ENCODE data around the gene RAB17. TPM values are rescaled to one million over a fixed set of nuclear protein-coding genes. Genes with fewer than 3 reads are reported as not detected.

RAB17 gene
- total RNA-seq, 1 experiment from 2014 or later, result 60.9 TPM

DNA sequence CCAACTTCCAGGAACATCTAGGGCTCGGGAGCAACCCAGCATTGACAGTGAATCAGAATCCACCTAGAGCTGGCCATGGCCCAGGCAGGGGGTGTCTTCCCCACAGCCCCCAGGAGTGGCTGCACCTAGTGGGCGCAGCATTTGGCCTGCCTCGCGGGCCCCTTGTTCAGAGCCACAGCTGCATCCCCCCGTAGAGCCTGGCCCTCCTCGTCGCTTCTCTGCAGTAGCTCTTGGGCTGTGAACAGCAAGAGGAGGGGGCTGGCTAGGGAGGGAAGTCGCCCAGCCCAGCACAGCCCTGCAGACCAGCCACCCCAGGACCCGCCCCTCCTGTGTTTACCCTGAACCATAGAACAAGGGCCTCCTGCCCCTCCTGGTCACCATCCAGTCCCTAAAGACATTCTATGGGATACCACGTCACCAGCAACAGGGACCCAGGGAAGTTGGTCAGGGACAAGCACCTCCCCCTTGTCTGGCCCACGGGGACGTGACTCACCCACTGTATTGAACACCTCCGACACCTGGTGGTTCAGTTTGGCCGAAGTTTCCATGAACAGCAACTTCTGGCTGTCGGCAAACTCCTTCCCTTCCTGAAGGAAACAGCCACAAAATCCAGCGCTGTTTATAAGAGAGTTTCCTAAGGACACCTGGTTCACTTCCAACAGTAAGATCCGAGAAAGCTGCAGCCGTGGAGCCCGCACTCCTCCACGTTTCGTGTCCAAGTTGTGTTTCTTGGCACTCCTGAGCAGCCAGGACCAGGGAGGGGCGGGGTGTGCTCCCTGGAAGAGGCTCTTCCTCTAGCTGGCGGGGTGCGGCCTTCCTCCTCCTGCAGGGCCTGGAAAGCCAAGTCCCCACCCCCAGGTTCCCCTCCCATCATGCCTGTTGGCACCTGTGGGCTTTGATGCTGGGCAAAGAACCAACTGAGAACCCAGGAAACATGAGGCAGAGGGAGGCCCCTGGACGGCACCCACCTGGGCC, 15.4 kb downstream of the RAB17 start:
- Histone ChIP-seq H3K4me1 (no peaks in the 10 kb centered on the region), H3K36me3 (ENCODE audit: control insufficient read depth, insufficient read depth, low read length) (no peaks in the 10 kb centered on the region), H3K27me3 (replicated peaks; ENCODE audit: control insufficient read depth, insufficient read depth, low read length) (no peaks in the 10 kb centered on the region), H3K9me3 (no peaks in the 10 kb centered on the region), H3K4me3 (ENCODE audit: low read depth, low read length) (no peak overlapping the region)
- H3K4me1 Mint-ChIP-seq (ENCODE audit: low read depth, unreplicated experiment), result peaks cover 8% of the 10 kb centered on the region
- peaks cover 29% of the 10 kb centered on the region for H3K36me3 Mint-ChIP-seq (ENCODE audit: insufficient read depth, unreplicated experiment)
- TF ChIP-seq, protein P1, sequence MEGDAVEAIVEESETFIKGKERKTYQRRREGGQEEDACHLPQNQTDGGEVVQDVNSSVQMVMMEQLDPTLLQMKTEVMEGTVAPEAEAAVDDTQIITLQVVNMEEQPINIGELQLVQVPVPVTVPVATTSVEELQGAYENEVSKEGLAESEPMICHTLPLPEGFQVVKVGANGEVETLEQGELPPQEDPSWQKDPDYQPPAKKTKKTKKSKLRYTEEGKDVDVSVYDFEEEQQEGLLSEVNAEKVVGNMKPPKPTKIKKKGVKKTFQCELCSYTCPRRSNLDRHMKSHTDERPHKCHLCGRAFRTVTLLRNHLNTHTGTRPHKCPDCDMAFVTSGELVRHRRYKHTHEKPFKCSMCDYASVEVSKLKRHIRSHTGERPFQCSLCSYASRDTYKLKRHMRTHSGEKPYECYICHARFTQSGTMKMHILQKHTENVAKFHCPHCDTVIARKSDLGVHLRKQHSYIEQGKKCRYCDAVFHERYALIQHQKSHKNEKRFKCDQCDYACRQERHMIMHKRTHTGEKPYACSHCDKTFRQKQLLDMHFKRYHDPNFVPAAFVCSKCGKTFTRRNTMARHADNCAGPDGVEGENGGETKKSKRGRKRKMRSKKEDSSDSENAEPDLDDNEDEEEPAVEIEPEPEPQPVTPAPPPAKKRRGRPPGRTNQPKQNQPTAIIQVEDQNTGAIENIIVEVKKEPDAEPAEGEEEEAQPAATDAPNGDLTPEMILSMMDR (IDR thresholded peaks at IDR 0.05; ENCODE audit: insufficient read depth in 1 of 2, low read depth in 1 of 2, low read length in 1 of 2, severe bottlenecking in 1 of 2, unreplicated experiment in 1 of 2), result no peak
- no peak overlapping the region for H3K4me3 Mint-ChIP-seq (ENCODE audit: unreplicated experiment)
- H3K9me3 Mint-ChIP-seq (ENCODE audit: unreplicated experiment), result no peaks in the 10 kb centered on the region
- POLR2A ChIA-PET, result no interaction called here
- BruUV-seq (replicated peaks), result no TSS peak
- no peak for DNase-seq
- H3K27me3 Mint-ChIP-seq (ENCODE audit: insufficient read depth, unreplicated experiment), result no peaks in the 10 kb centered on the region
- CTCF ChIA-PET, result no interaction called here
- intact Hi-C loops (cut with micrococcal nuclease; ENCODE audit: unreplicated experiment), result no loop called here
- no peak overlapping the region for H3K27ac Mint-ChIP-seq (ENCODE audit: unreplicated experiment)

DNA sequence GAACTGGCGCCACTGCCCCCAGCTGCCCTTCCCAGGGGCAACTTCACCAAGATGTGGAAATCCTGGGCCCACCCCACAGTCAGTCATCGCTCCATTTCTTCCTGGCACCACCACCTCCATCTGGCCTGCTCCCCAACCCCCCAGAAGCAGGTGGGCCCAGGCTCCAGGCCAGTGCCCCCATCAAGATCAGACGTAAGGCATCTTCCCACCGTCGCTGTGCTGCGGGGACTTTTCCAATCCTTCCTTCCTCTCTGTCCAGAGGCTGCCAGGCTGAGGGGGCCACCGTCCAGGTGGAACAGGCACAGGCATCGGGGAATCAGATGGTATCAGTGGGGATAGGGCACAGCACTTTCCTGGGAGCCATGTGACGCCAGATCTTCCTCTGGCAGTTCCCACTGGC, 16.1 kb downstream of the RAB17 start:
- no peaks in the 10 kb centered on the region for H3K9me3 Mint-ChIP-seq (ENCODE audit: unreplicated experiment)
- H3K4me1 ChIP-seq, result no peaks in the 10 kb centered on the region
- H3K27ac Mint-ChIP-seq (ENCODE audit: unreplicated experiment), result no peak overlapping the region
- POLR2A ChIA-PET, result no interaction called here
- no peaks in the 10 kb centered on the region for H3K36me3 ChIP-seq (ENCODE audit: control insufficient read depth, insufficient read depth, low read length)
- no peak for DNase-seq
- no peak overlapping the region for H3K4me3 ChIP-seq (ENCODE audit: low read depth, low read length)
- no peaks in the 10 kb centered on the region for H3K27me3 ChIP-seq (replicated peaks; ENCODE audit: control insufficient read depth, insufficient read depth, low read length)
- no peak overlapping the region for H3K4me3 Mint-ChIP-seq (ENCODE audit: unreplicated experiment)
- H3K27me3 Mint-ChIP-seq (ENCODE audit: insufficient read depth, unreplicated experiment), result no peaks in the 10 kb centered on the region
- intact Hi-C loops (cut with micrococcal nuclease; ENCODE audit: unreplicated experiment), result no loop called here
- H3K4me1 Mint-ChIP-seq (ENCODE audit: low read depth, unreplicated experiment), result peaks cover 8% of the 10 kb centered on the region
- TF ChIP-seq, protein P1 (IDR thresholded peaks at IDR 0.05; ENCODE audit: insufficient read depth in 1 of 2, low read depth in 1 of 2, low read length in 1 of 2, severe bottlenecking in 1 of 2, unreplicated experiment in 1 of 2), result no peak
- BruUV-seq (replicated peaks), result TSS peak; percentile 45
- CTCF ChIA-PET, result no interaction called here
- peaks cover 24% of the 10 kb centered on the region for H3K36me3 Mint-ChIP-seq (ENCODE audit: insufficient read depth, unreplicated experiment)
- no peaks in the 10 kb centered on the region for H3K9me3 ChIP-seq

DNA sequence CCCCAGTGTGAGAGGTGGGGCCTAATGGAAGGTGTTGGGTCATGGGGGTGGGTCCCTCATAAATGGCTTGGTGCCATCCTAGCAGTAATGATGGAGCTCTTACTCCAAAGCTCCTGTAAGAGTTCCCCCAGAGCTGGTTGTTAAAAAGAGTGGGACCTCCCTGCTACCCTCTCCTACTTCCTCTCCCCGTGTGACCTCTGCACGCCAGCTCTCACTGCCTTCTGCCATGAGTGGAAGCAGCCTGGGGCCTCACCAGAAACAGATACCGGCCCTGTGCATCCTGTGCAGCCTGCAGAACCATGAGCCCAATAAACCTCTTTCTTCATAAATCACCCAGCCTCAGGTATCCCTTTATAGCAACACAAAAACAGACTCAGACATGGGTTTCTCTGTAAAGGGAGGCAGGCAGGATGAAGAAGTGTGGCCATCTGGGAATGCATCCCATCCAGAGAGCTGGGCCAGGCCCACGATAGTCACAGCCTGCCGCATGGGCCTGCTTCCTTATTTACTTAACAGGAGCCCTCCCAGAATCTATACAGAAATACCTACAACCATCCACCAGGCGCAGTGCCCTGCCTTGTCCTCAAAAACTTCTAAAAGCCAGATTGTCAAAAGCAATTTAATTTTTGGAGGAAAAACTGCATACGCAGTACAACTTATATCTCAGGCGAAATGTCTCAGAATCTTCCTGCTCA, 16.7 kb downstream of the RAB17 start:
- TF ChIP-seq, protein P1 (IDR thresholded peaks at IDR 0.05; ENCODE audit: insufficient read depth in 1 of 2, low read depth in 1 of 2, low read length in 1 of 2, severe bottlenecking in 1 of 2, unreplicated experiment in 1 of 2), result no peak
- no peak overlapping the region for H3K4me3 Mint-ChIP-seq (ENCODE audit: unreplicated experiment)
- intact Hi-C loops (cut with micrococcal nuclease; ENCODE audit: unreplicated experiment), result no loop called here
- H3K27ac Mint-ChIP-seq (ENCODE audit: unreplicated experiment), result no peak overlapping the region
- Histone ChIP-seq H3K27me3 (replicated peaks; ENCODE audit: control insufficient read depth, insufficient read depth, low read length) (no peaks in the 10 kb centered on the region), H3K4me3 (ENCODE audit: low read depth, low read length) (no peak overlapping the region), H3K9me3 (no peaks in the 10 kb centered on the region), H3K36me3 (ENCODE audit: control insufficient read depth, insufficient read depth, low read length) (no peaks in the 10 kb centered on the region), H3K4me1 (no peaks in the 10 kb centered on the region)
- no peaks in the 10 kb centered on the region for H3K9me3 Mint-ChIP-seq (ENCODE audit: unreplicated experiment)
- no TSS peak for BruUV-seq (replicated peaks)
- POLR2A ChIA-PET, result no interaction called here
- no peak for DNase-seq
- H3K27me3 Mint-ChIP-seq (ENCODE audit: insufficient read depth, unreplicated experiment), result no peaks in the 10 kb centered on the region
- peaks cover 20% of the 10 kb centered on the region for H3K36me3 Mint-ChIP-seq (ENCODE audit: insufficient read depth, unreplicated experiment)
- H3K4me1 Mint-ChIP-seq (ENCODE audit: low read depth, unreplicated experiment), result peaks cover 8% of the 10 kb centered on the region
- CTCF ChIA-PET, result interaction anchor here (2.4 to 3.8 kb wide), 2 partner anchors 28 to 63 kb away, joined by 7 to 131 read pairs; no protein-coding TSS in a partner anchor
